Neural cell (in vitro differentiated cells): ENCODE results near the gene DCUN1D1. TPM values are rescaled to one million over a fixed set of nuclear protein-coding genes. Genes with fewer than 3 reads are reported as not detected.

Experiments used
- H2AFZ ChIP-seq: fragments of 200-600, 300-800 bp; sonication (generic), shearing (Covaris generic); 2 replicates; pipeline ENCODE4 v1.6.0; 2014; ENCODE audit warnings: low read depth, mild to moderate bottlenecking, antibody characterized with exemption, low read length, moderate library complexity
- H3F3A ChIP-seq: fragments of 200-600 bp; shearing (Covaris generic); 2 replicates; pipeline ENCODE4 v1.6.1; 2016; ENCODE audit warnings: mild to moderate bottlenecking, moderate library complexity, mixed read lengths, antibody characterized with exemption, low read length; ENCODE audit not compliant: insufficient read depth, poor library complexity, severe bottlenecking
- H3K27ac ChIP-seq: fragments of 200-600, 300-800 bp; sonication (generic), shearing (Covaris generic); 2 replicates; pipeline ENCODE4 v1.5.1; 2014; ENCODE audit warnings: mild to moderate bottlenecking, low read length, moderate library complexity
- H3K27me3 ChIP-seq: fragments of 300-800, 200-600 bp; sonication (generic), shearing (Covaris generic); 2 replicates; pipeline ENCODE4 v1.6.0; 2014; ENCODE audit warnings: mild to moderate bottlenecking, low read depth, low read length, moderate library complexity; ENCODE audit not compliant: insufficient read depth
- H3K36me3 ChIP-seq: fragments of 300-800, 200-600 bp; sonication (generic), shearing (Covaris generic); 2 replicates; pipeline ENCODE4 v1.5.1; 2014; ENCODE audit warnings: mild to moderate bottlenecking, antibody characterized with exemption, low read length, moderate library complexity; ENCODE audit not compliant: insufficient read depth
- H3K4me2 ChIP-seq: fragments of 300-800, 200-600 bp; sonication (generic), shearing (Covaris generic); 2 replicates; pipeline ENCODE4 v1.6.0; 2014; ENCODE audit warnings: mild to moderate bottlenecking, low read length
- H3K4me3 ChIP-seq: fragments of 300-800, 200-600 bp; sonication (generic), shearing (Covaris generic); 2 replicates; pipeline ENCODE4 v1.5.1; 2014; ENCODE audit warnings: mild to moderate bottlenecking, low read length, moderate library complexity
- H3K79me2 ChIP-seq: fragments of 200-600 bp; shearing (Covaris generic); replicated peaks from 2 replicates; pipeline ENCODE4 v1.6.0; 2014; ENCODE audit warnings: mild to moderate bottlenecking, low read length, moderate library complexity; ENCODE audit not compliant: insufficient read depth
- H3K9ac ChIP-seq: fragments of 300-800, 200-600 bp; sonication (generic), shearing (Covaris generic); 2 replicates; pipeline ENCODE4 v1.6.1; 2016; ENCODE audit warnings: mild to moderate bottlenecking, low read length, mixed read lengths
- H3K9me2 ChIP-seq: fragments of 200-600 bp; shearing (Covaris generic); 2 replicates; pipeline ENCODE4 v1.6.1; 2016; ENCODE audit warnings: mild to moderate bottlenecking, low read length, mixed read lengths; ENCODE audit not compliant: insufficient read depth
- H3K9me3 ChIP-seq: fragments of 200-600, 300-800 bp; sonication (generic), shearing (Covaris generic); 2 replicates; pipeline ENCODE4 v1.6.1; 2016; ENCODE audit warnings: mild to moderate bottlenecking, mixed run types, low read length, moderate library complexity, mixed read lengths
- H4K20me1 ChIP-seq: fragments of 200-600 bp; shearing (Covaris generic); 2 replicates; pipeline ENCODE4 v1.6.1; 2016; ENCODE audit warnings: mild to moderate bottlenecking, mixed run types; ENCODE audit not compliant: insufficient read depth
- CTCF ChIP-seq: fragments of 450-650 bp; IDR thresholded peaks from 2 replicates; pipeline ENCODE4 v1.5.1; 2014; ENCODE audit warnings: antibody characterized with exemption, mild to moderate bottlenecking, moderate library complexity; ENCODE audit not compliant: poor library complexity, severe bottlenecking
- EP300 ChIP-seq: fragments of 450-650 bp; conservative IDR thresholded peaks from 2 replicates; pipeline ENCODE4 v1.6.1; 2014; ENCODE audit warnings: antibody characterized with exemption, mild to moderate bottlenecking, moderate library complexity; ENCODE audit not compliant: poor library complexity, severe bottlenecking
- EZH2 ChIP-seq: fragments of 200-600, 300-800 bp; shearing (Covaris generic), sonication (generic); IDR thresholded peaks from 2 replicates; pipeline ENCODE4 v1.6.1; 2014; ENCODE audit warnings: antibody characterized with exemption, low read length, borderline replicate concordance, mild to moderate bottlenecking; ENCODE audit not compliant: insufficient read depth, poor library complexity, severe bottlenecking
- MXI1 ChIP-seq: fragments of 450-650 bp; conservative IDR thresholded peaks from 2 replicates; pipeline ENCODE4 v1.6.1; 2014; ENCODE audit warnings: antibody characterized with exemption, mild to moderate bottlenecking; ENCODE audit not compliant: poor library complexity, severe bottlenecking
- POLR2AphosphoS5 ChIP-seq: IDR thresholded peaks from 2 replicates; pipeline ENCODE4 v1.6.1; 2012
- RAD21 ChIP-seq: fragments of 450-650 bp; conservative IDR thresholded peaks from 2 replicates; pipeline ENCODE4 v1.6.1; 2014; ENCODE audit warnings: antibody characterized with exemption, mild to moderate bottlenecking, moderate library complexity
- REST ChIP-seq: IDR thresholded peaks from 2 replicates; pipeline ENCODE4 v1.6.1; 2012; ENCODE audit warnings: borderline replicate concordance
- SMC3 ChIP-seq: fragments of 450-650 bp; conservative IDR thresholded peaks from 2 replicates; pipeline ENCODE4 v1.6.1; 2014; ENCODE audit warnings: antibody characterized with exemption, mild to moderate bottlenecking, moderate library complexity; ENCODE audit not compliant: poor library complexity
- TAF1 ChIP-seq: IDR thresholded peaks from 2 replicates; pipeline ENCODE4 v1.6.1; 2012; ENCODE audit warnings: low read depth
- polyA plus RNA-seq: library from polyadenylated mRNA; depleted of rRNA; stranded (reverse); fragments of >200 nt; gene quantifications from 2 replicates; pipeline ENCODE4 v1.2.3, GENCODE V29; 2014

Gene DCUN1D1
- polyA plus RNA-seq, 1 donor from 2014 or later, result 33.4 TPM

GRCh38 chr3:182892226-182892625, 88.1 kb downstream of the DCUN1D1 start:
- no peak overlapping the region for H2AFZ ChIP-seq
- no peak overlapping the region for H3K9ac ChIP-seq
- H3K27me3 ChIP-seq, result no peaks in the 10 kb centered on the region
- H3K4me3 ChIP-seq, result no peak overlapping the region
- no peaks in the 10 kb centered on the region for H4K20me1 ChIP-seq
- peaks cover 7% of the 10 kb centered on the region for H3K36me3 ChIP-seq
- no peaks in the 10 kb centered on the region for H3K9me2 ChIP-seq
- H3K27ac ChIP-seq, result no peak overlapping the region
- no peak overlapping the region for H3K4me2 ChIP-seq
- no peaks in the 10 kb centered on the region for H3K79me2 ChIP-seq
- no peaks in the 10 kb centered on the region for H3K9me3 ChIP-seq
- TF ChIP-seq MXI1, result no peak
- no peak for TF ChIP-seq REST
- no peak for TF ChIP-seq TAF1
- TF ChIP-seq CTCF, result no peak
- no peak for TF ChIP-seq SMC3
- TF ChIP-seq RAD21, result no peak
- TF ChIP-seq EZH2, result no peak
- no peak for TF ChIP-seq POLR2AphosphoS5
- TF ChIP-seq EP300, result no peak
- H3F3A ChIP-seq, result no peaks in the 10 kb centered on the region

GRCh38 chr3:182891364-182891763, 89.0 kb downstream of the DCUN1D1 start:
- no peaks in the 10 kb centered on the region for H3F3A ChIP-seq
- TF ChIP-seq EP300 (no peak), SMC3 (no peak), REST (no peak), RAD21 (no peak)
- H3K4me2 ChIP-seq, result no peak overlapping the region
- H3K9ac ChIP-seq, result no peak overlapping the region
- no peaks in the 10 kb centered on the region for H3K9me3 ChIP-seq
- no peak overlapping the region for H2AFZ ChIP-seq
- H3K27ac ChIP-seq, result no peak overlapping the region
- H3K36me3 ChIP-seq, result peaks cover 7% of the 10 kb centered on the region
- H3K79me2 ChIP-seq, result no peaks in the 10 kb centered on the region
- no peak overlapping the region for H3K4me3 ChIP-seq
- H3K9me2 ChIP-seq, result no peaks in the 10 kb centered on the region
- no peaks in the 10 kb centered on the region for H4K20me1 ChIP-seq
- no peaks in the 10 kb centered on the region for H3K27me3 ChIP-seq
